ENCODE data around the gene HNRNPM.

- TF ChIP-seq, protein P1, sequence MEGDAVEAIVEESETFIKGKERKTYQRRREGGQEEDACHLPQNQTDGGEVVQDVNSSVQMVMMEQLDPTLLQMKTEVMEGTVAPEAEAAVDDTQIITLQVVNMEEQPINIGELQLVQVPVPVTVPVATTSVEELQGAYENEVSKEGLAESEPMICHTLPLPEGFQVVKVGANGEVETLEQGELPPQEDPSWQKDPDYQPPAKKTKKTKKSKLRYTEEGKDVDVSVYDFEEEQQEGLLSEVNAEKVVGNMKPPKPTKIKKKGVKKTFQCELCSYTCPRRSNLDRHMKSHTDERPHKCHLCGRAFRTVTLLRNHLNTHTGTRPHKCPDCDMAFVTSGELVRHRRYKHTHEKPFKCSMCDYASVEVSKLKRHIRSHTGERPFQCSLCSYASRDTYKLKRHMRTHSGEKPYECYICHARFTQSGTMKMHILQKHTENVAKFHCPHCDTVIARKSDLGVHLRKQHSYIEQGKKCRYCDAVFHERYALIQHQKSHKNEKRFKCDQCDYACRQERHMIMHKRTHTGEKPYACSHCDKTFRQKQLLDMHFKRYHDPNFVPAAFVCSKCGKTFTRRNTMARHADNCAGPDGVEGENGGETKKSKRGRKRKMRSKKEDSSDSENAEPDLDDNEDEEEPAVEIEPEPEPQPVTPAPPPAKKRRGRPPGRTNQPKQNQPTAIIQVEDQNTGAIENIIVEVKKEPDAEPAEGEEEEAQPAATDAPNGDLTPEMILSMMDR (conservative IDR thresholded peaks at IDR 0.05; ENCODE audit: low read length): no peak
- no peak for TF ChIP-seq EZH2phosphoT487 (IDR thresholded peaks at IDR 0.05; ENCODE audit: borderline replicate concordance, low read depth, low read length)
These were observed 17.1 kb downstream of the HNRNPM start for GRCh38 chr19:8461891-8462290.
